Measurements from ENCODE around the gene STAT5A.

- TF ChIP-seq, protein P1, sequence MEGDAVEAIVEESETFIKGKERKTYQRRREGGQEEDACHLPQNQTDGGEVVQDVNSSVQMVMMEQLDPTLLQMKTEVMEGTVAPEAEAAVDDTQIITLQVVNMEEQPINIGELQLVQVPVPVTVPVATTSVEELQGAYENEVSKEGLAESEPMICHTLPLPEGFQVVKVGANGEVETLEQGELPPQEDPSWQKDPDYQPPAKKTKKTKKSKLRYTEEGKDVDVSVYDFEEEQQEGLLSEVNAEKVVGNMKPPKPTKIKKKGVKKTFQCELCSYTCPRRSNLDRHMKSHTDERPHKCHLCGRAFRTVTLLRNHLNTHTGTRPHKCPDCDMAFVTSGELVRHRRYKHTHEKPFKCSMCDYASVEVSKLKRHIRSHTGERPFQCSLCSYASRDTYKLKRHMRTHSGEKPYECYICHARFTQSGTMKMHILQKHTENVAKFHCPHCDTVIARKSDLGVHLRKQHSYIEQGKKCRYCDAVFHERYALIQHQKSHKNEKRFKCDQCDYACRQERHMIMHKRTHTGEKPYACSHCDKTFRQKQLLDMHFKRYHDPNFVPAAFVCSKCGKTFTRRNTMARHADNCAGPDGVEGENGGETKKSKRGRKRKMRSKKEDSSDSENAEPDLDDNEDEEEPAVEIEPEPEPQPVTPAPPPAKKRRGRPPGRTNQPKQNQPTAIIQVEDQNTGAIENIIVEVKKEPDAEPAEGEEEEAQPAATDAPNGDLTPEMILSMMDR (IDR thresholded peaks at IDR 0.05): no peak
- no peak for TF ChIP-seq POLR2A (IDR thresholded peaks at IDR 0.05)
Observed at GRCh38 chr17:42339221-42339620, 50.9 kb downstream of the STAT5A start.

Data from uterus (tissue), 2 donors.